Mesendoderm (in vitro differentiated cells): ENCODE results near the gene B4GALNT4. TPM values are rescaled to one million over a fixed set of nuclear protein-coding genes. Genes with fewer than 3 reads are reported as not detected.
A peak's percentile ranks its signal among the peaks of the same experiment; 100 is the strongest.
"Not testable (repeated sequence)": the region's sequence is repeated elsewhere in the genome, so short reads cannot be mapped to it uniquely, and the experiment has no call there.

Source experiments
- DNase-seq: peaks from one replicate; pipeline ENCODE4 v3.0.0; 2013
- H2AK5ac ChIP-seq: 2 replicates; pipeline ENCODE4 v1.6.1; 2013; ENCODE audit warnings: low read length, inconsistent platforms
- H2BK120ac ChIP-seq: 2 replicates; pipeline ENCODE4 v1.6.1; 2013; ENCODE audit warnings: low read depth, mild to moderate bottlenecking, low read length, moderate library complexity, mixed read lengths
- H2BK15ac ChIP-seq: replicated peaks from 2 replicates; pipeline ENCODE4 v1.6.1; 2013; ENCODE audit warnings: low read depth, mild to moderate bottlenecking, moderate library complexity
- H2BK5ac ChIP-seq: 2 replicates; pipeline ENCODE4 v1.6.1; 2013; ENCODE audit warnings: low read length, inconsistent platforms
- H3K18ac ChIP-seq: 2 replicates; pipeline ENCODE4 v1.6.1; 2013; ENCODE audit warnings: mild to moderate bottlenecking, low read length, mixed read lengths
- H3K23ac ChIP-seq: one replicate; pipeline ENCODE4 v1.6.1; 2013; ENCODE audit warnings: low read length
- H3K27ac ChIP-seq: 2 replicates; pipeline ENCODE4 v1.5.1; 2013; ENCODE audit warnings: low read depth, mild to moderate bottlenecking, inconsistent platforms, low read length, moderate library complexity
- H3K27me3 ChIP-seq: 2 replicates; pipeline ENCODE4 v1.6.1; 2013; ENCODE audit warnings: low read length, control low read depth, mild to moderate bottlenecking, inconsistent platforms; ENCODE audit not compliant: insufficient read depth, poor library complexity
- H3K36me3 ChIP-seq: 2 replicates; pipeline ENCODE4 v1.6.1; 2013; ENCODE audit warnings: low read length, inconsistent platforms; ENCODE audit not compliant: control insufficient read depth, insufficient read depth
- H3K4ac ChIP-seq: one replicate; pipeline ENCODE4 v1.6.1; 2013; ENCODE audit warnings: low read depth, mild to moderate bottlenecking, low read length, moderate library complexity
- H3K4me1 ChIP-seq: 2 replicates; pipeline ENCODE4 v1.6.1; 2013; ENCODE audit warnings: low read depth, low read length, inconsistent platforms; ENCODE audit not compliant: control insufficient read depth
- H3K4me2 ChIP-seq: 2 replicates; pipeline ENCODE4 v1.6.1; 2013; ENCODE audit warnings: low read length
- H3K4me3 ChIP-seq: 2 replicates; pipeline ENCODE4 v1.5.1; 2013; ENCODE audit warnings: mild to moderate bottlenecking, low read length
- H3K56ac ChIP-seq: one replicate; pipeline ENCODE4 v1.6.1; 2013; ENCODE audit warnings: low read length
- H3K79me1 ChIP-seq: 2 replicates; pipeline ENCODE4 v1.6.1; 2013; ENCODE audit warnings: low read length, inconsistent platforms
- H3K79me2 ChIP-seq: 2 replicates; pipeline ENCODE4 v1.6.1; 2013; ENCODE audit warnings: mild to moderate bottlenecking, low read length; ENCODE audit not compliant: control insufficient read depth, insufficient read depth
- H3K9ac ChIP-seq: 2 replicates; pipeline ENCODE4 v1.6.1; 2013; ENCODE audit warnings: low read length, inconsistent platforms
- H4K5ac ChIP-seq: one replicate; pipeline ENCODE4 v1.6.1; 2013; ENCODE audit warnings: low read length
- H4K8ac ChIP-seq: one replicate; pipeline ENCODE4 v1.6.1; 2013; ENCODE audit warnings: low read depth, mild to moderate bottlenecking, control low read depth, low read length, moderate library complexity
- WGBS: extraction: QIAGEN DNeasy Blood & Tissue Kit; methylation state at CpG from one replicate; pipeline ENCODE4 v1.1.7; 2013; ENCODE audit warnings: low lambda C conversion rate, missing lambda C conversion rate; ENCODE audit not compliant: insufficient coverage; ENCODE audit errors: extremely low coverage; 5-methylcytosine and 5-hydroxymethylcytosine counted together
- polyA plus RNA-seq, 2 experiments: library from polyadenylated mRNA; stranded (reverse); fragments of 200-250 nt; gene quantifications; one replicate each; pipeline ENCODE4 v1.2.3, GENCODE V29; 2013

Gene B4GALNT4, protein sequence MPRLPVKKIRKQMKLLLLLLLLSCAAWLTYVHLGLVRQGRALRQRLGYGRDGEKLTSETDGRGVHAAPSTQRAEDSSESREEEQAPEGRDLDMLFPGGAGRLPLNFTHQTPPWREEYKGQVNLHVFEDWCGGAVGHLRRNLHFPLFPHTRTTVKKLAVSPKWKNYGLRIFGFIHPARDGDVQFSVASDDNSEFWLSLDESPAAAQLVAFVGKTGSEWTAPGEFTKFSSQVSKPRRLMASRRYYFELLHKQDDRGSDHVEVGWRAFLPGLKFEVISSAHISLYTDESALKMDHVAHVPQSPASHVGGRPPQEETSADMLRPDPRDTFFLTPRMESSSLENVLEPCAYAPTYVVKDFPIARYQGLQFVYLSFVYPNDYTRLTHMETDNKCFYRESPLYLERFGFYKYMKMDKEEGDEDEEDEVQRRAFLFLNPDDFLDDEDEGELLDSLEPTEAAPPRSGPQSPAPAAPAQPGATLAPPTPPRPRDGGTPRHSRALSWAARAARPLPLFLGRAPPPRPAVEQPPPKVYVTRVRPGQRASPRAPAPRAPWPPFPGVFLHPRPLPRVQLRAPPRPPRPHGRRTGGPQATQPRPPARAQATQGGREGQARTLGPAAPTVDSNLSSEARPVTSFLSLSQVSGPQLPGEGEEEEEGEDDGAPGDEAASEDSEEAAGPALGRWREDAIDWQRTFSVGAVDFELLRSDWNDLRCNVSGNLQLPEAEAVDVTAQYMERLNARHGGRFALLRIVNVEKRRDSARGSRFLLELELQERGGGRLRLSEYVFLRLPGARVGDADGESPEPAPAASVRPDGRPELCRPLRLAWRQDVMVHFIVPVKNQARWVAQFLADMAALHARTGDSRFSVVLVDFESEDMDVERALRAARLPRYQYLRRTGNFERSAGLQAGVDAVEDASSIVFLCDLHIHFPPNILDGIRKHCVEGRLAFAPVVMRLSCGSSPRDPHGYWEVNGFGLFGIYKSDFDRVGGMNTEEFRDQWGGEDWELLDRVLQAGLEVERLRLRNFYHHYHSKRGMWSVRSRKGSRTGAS
- 24.9 TPM for polyA plus RNA-seq (2013, experiment 1 of 2)
- 24.4 TPM for polyA plus RNA-seq (2013, experiment 2 of 2)

DNA sequence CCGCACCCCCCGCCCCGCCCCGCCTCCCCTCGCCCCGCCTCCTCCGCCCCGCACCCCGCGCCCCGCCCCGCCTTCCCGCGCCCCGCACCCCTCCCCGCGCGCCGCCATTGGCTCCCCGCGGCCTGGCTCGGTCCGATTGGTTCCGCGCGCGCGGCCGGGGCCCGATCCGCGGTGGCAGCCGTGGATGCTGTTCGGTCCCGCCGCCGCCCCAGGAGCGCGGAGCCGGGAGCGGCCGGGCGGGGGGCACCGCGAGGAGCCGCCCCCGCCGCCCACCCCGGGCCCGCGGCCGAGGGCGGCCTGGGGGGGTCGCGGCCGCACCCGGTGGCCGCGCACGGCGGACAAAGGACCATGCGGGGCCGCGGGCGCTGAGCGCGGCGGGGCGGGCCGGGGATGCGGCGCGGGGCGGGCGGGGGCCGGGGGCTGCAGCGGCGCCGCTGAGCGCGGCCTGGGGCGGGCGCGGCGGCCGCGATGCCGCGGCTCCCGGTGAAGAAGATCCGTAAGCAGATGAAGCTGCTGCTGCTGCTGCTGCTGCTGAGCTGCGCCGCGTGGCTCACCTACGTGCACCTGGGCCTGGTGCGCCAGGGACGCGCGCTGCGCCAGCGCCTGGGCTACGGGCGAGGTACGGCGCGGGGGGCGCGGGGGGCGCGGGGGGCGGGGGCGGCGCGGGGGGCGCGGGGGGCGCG lies at the start of gene B4GALNT4:
TSS of gene B4GALNT4 (plus strand) at position 164 of the 683 bp plus-strand sequence. CDS start at position 469, 305 bp downstream.
- Histone ChIP-seq H3K23ac (peak within 1 kb of the TSS; percentile 66), H3K56ac (peak within 1 kb of the TSS; percentile 84), H4K8ac (no peak within 1 kb of the TSS), H3K4ac (peak within 1 kb of the TSS; percentile 75), H4K5ac (no peak within 1 kb of the TSS), H3K79me1 (no peaks in the 10 kb centered on the region), H3K18ac (peak within 1 kb of the TSS; percentile 66), H3K36me3 (peaks cover 4% of the 10 kb centered on the region), H3K27me3 (no peaks in the 10 kb centered on the region), H2AK5ac (no peak within 1 kb of the TSS), H3K79me2 (no peaks in the 10 kb centered on the region), H3K4me1 (peaks cover 5% of the 10 kb centered on the region), H2BK5ac (no peak within 1 kb of the TSS), H3K9ac (peak within 1 kb of the TSS; percentile 84), H3K4me3 (peak within 1 kb of the TSS; percentile 60), H3K27ac (no peak within 1 kb of the TSS), H3K4me2 (peak within 1 kb of the TSS; percentile 77), H2BK15ac (no peak within 1 kb of the TSS), H2BK120ac (no peak within 1 kb of the TSS)
- DNase-seq, result no peak
- no CpG with 5 or more reads among the region's 118 CpGs for WGBS

DNA sequence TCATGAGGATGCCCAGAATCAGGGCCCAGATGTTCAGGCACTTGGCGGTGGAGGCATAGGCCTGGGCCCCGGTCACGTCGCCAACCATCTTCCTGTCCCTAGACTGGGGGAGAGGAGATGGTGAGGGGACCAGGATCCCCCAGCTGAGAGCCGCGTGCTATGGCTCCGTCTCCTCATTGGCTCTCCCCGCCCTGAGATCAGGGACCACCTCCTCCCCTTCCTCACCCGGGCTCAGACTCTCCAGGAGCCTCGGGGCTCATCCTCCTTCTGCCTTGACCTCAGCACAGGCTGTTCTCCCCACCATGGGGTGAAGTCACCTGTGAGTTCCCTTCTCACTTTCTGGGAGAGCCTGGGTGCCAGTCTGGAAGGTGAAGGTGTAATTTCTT lies 49.4 kb upstream of the B4GALNT4 start:
- not testable (repeated sequence) for H3K4ac ChIP-seq, H4K8ac ChIP-seq, H3K18ac ChIP-seq, H4K5ac ChIP-seq, H3K27ac ChIP-seq, H3K4me3 ChIP-seq, H2BK5ac ChIP-seq, H3K27me3 ChIP-seq, H2BK120ac ChIP-seq, H2AK5ac ChIP-seq, H2BK15ac ChIP-seq, H3K23ac ChIP-seq, H3K4me2 ChIP-seq, DNase-seq, H3K4me1 ChIP-seq, H3K36me3 ChIP-seq, H3K79me1 ChIP-seq
- no CpG with 5 or more reads among the region's 10 CpGs for WGBS
- Histone ChIP-seq H3K9ac (peak overlapping the region; percentile 60), H3K79me2 (peaks cover 19% of the 10 kb centered on the region), H3K56ac (peak overlapping the region; percentile 71)

DNA sequence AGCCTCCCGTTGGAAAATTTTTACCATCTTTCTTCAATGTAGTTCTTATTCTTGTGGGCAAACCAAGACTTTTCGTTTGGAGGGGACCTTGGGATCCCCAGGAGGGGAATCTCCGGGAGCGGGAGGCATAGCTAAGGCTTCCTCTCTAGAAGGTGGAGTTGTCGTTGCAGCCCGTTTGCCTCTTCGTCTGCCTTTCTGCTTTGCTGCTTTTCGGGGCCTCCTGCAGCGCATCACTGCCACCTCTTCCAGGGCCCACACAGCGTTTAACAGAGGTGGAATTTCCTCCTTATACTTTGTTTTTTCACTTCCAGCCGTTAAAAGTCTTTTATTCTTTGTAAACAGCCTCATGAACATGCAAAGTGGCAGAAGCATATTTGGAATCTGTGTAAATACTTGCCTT lies 45.1 kb upstream of the B4GALNT4 start:
- Histone ChIP-seq H3K4me3 (no peak overlapping the region), H2BK5ac (no peak overlapping the region), H4K8ac (no peak overlapping the region), H3K23ac (no peak overlapping the region), H2BK15ac (no peak overlapping the region), H3K79me1 (peaks cover 2% of the 10 kb centered on the region), H4K5ac (no peak overlapping the region), H3K9ac (no peak overlapping the region), H3K4me1 (peaks cover 5% of the 10 kb centered on the region), H3K18ac (peak overlapping the region; percentile 40), H3K79me2 (peaks cover 4% of the 10 kb centered on the region), H3K36me3 (no peaks in the 10 kb centered on the region), H3K56ac (peak overlapping the region; percentile 53), H3K27ac (no peak overlapping the region), H2BK120ac (peak overlapping the region; percentile 35), H2AK5ac (no peak overlapping the region), H3K27me3 (no peaks in the 10 kb centered on the region), H3K4me2 (no peak overlapping the region), H3K4ac (peak overlapping the region; percentile 71)
- WGBS, result no CpG with 5 or more reads among the region's 11 CpGs
- no peak for DNase-seq

DNA sequence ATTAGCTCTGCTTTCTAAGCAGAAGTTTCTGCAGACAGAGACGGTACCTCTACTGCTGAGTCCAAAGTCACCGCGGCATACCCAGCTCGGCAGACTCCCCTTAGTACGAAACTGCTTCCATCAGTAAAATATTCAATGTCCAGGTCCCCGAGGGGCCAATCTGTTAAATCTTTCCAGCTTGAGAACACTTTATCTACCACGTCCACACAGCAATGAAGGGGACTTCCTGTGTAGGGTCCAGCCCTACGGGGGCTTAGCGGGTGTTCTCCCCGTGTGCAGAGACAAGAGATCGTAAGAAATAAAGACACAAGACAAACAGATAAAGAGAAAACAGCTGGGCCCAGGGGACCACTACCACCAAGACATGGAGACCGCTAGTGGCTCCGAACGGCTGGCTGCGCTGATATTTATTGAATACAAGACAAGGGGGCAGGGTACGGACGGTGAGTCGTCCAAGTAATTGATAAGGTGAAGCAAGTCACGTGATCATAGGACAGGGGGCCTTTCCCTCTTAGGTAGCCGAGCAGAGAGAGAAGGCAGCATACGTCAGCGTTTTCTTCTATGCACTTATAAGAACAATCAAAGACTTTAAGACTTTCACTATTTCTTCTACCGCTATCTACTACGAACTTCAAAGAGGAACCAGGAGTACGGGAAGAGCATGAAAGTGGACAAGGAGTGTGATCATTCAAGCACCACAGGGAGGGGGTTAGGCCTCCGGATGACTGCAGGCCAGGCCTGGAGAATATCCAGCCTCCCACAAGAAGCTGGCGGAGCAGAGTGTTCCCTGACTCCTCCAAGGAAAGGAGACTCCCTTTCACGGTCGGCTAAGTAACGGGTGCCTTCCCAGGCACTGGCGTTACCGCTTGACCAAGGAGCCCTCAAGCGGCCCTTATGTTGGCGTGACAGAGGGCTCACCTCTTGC lies 44.4 kb upstream of the B4GALNT4 start:
- not testable (repeated sequence) for H3K27ac ChIP-seq, H2BK15ac ChIP-seq, H2AK5ac ChIP-seq, H3K56ac ChIP-seq, H3K27me3 ChIP-seq, H3K23ac ChIP-seq, H3K9ac ChIP-seq, H2BK5ac ChIP-seq, H3K79me1 ChIP-seq, H3K79me2 ChIP-seq, H3K4me2 ChIP-seq, DNase-seq, H4K5ac ChIP-seq, H3K4ac ChIP-seq, H3K4me1 ChIP-seq, H4K8ac ChIP-seq, H3K4me3 ChIP-seq, H3K36me3 ChIP-seq
- Histone ChIP-seq H2BK120ac (peak overlapping the region; percentile 35), H3K18ac (peak overlapping the region; percentile 44)
- no CpG with 5 or more reads among the region's 34 CpGs for WGBS
